ENCODE results near the gene SLC9C1.

Gene SLC9C1

GRCh38 chr3:112143689-112144088 lies 150.3 kb downstream of the SLC9C1 start:
- in situ Hi-C loops (cut with HindIII; ENCODE audit: low pct_unique_long_range_greater_than_20kb, low sequenced_read_pairs): no loop called here
- TF ChIP-seq JUND (IDR thresholded peaks at IDR 0.05; ENCODE audit: low read depth): no peak
- DNase-seq (ENCODE audit: low read depth in 1 of 2, low spot score in 1 of 2): no peak

- no peak for TF ChIP-seq JUND (IDR thresholded peaks at IDR 0.05; ENCODE audit: low read depth)
- in situ Hi-C loops (cut with HindIII; ENCODE audit: low pct_unique_long_range_greater_than_20kb, low sequenced_read_pairs): no loop called here
- no peak for DNase-seq (ENCODE audit: low read depth in 1 of 2, low spot score in 1 of 2)
Measured at GRCh38 chr3:112143251-112143650, 150.8 kb downstream of the SLC9C1 start.

GRCh38 chr3:112141293-112141692 lies 152.7 kb downstream of the SLC9C1 start:
- DNase-seq (ENCODE audit: low read depth in 1 of 2, low spot score in 1 of 2): no peak
- in situ Hi-C loops (cut with HindIII; ENCODE audit: low pct_unique_long_range_greater_than_20kb, low sequenced_read_pairs): no loop called here
- TF ChIP-seq JUND (IDR thresholded peaks at IDR 0.05; ENCODE audit: low read depth): no peak

GRCh38 chr3:112140584-112140983 lies 153.4 kb downstream of the SLC9C1 start:
- no peak for DNase-seq (ENCODE audit: low read depth in 1 of 2, low spot score in 1 of 2)
- in situ Hi-C loops (cut with HindIII; ENCODE audit: low pct_unique_long_range_greater_than_20kb, low sequenced_read_pairs): no loop called here
- no peak for TF ChIP-seq JUND (IDR thresholded peaks at IDR 0.05; ENCODE audit: low read depth)

- TF ChIP-seq JUND (IDR thresholded peaks at IDR 0.05; ENCODE audit: low read depth): no peak
- in situ Hi-C loops (cut with HindIII; ENCODE audit: low pct_unique_long_range_greater_than_20kb, low sequenced_read_pairs): no loop called here
- DNase-seq (ENCODE audit: low read depth in 1 of 2, low spot score in 1 of 2): no peak
Measured at GRCh38 chr3:112138219-112138969, 155.6 kb downstream of the SLC9C1 start.

DNA sequence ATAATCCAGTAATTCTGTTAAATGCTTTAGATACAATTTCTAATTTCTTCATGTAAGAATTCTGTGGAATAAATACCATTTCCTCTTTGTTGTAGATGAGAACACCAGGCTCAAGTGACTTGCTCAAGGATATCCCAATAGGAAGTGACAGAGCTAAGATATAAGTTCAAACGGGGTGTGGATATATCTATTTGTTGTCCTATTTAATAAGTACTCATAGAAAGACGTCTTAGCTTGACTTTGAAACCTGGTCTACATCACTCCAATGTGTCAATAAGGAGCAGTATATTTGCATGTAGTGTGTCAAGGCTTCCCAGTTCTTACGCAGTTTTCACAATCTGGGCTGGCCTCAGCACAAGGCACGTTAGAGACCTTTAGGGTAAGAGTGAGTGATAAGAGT lies 156.2 kb downstream of the SLC9C1 start:
- in situ Hi-C loops (cut with HindIII; ENCODE audit: low pct_unique_long_range_greater_than_20kb, low sequenced_read_pairs): no loop called here
- no peak for DNase-seq (ENCODE audit: low read depth in 1 of 2, low spot score in 1 of 2)
- TF ChIP-seq JUND (IDR thresholded peaks at IDR 0.05; ENCODE audit: low read depth): no peak

DNA sequence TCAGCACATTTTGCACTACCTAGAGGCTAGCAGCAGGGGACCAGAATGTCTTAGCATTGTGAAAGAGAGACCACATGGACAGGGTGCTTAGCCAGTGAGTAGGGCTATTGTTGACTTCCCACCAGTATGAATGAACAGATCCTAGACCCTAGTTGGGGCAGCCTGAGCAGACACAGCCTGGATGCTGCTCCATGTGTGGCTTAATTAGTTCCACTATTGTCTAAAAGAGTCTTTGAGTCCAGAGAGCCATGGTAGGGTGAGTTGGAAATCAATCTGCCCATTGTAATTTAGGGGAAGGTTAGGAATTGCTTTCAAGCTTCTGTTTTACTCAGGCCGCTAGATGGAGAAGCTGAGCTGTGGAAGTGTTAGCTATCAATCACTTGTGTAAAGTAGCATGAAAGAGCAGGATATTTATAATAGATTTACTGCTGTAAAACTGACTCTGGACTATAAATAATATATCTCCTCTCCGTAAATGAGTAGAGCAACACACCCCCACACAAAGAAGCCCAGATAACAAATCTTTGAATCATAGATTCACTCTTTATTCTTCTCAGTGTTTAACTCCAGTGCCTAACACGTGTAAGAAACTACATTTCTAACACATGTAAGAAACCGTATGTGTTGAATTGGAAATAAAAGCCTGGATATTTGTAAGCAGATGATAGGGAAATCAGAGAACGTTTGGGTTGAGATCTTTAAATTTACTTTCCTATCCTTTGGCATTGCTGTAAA lies 156.9 kb downstream of the SLC9C1 start:
- in situ Hi-C loops (cut with HindIII; ENCODE audit: low pct_unique_long_range_greater_than_20kb, low sequenced_read_pairs): no loop called here
- peak in 1 of 2 experiments; percentile 71 for DNase-seq (ENCODE audit: low read depth in 1 of 2, low spot score in 1 of 2)
- no peak for TF ChIP-seq JUND (IDR thresholded peaks at IDR 0.05; ENCODE audit: low read depth)

- DNase-seq (ENCODE audit: low read depth in 1 of 2, low spot score in 1 of 2): no peak
- TF ChIP-seq JUND (IDR thresholded peaks at IDR 0.05; ENCODE audit: low read depth): no peak
- in situ Hi-C loops (cut with HindIII; ENCODE audit: low pct_unique_long_range_greater_than_20kb, low sequenced_read_pairs): no loop called here
Measured at GRCh38 chr3:112136046-112136445, 158.0 kb downstream of the SLC9C1 start.

DNA sequence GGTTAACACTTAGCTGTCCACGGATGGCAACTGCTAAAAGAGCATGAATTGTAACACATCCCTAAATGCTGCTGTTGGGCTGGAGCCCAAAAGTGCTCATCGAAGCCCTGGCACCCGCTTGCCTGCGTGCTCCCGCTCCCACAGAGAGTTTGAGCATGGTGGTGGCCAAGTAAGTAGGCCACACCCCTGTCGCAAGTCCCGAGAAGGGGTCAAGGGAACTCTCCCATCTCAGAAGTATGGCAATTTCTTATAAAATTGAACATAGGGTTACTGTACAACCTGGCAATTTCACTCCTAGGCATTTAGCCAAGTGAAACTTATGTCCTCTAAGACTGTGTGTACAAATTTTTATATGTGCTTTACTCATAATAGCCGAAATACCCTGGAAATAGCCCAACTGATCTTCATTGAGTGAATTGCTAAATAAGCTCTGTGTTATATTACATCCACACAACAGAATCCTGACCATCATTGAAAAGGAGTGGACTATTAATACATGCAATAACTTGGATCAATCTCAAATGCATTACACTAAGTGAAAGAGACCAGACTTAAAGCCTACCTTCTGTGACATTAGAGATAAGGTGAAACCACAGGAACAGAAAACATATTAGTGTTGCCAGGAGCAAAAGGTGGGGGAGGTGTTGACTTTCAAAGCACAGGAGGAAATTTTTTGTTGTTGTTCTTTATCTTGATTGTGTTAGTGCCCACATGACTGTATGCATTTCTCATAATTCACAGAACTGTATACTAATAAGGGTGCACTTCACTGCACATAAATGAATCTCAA lies 159.5 kb downstream of the SLC9C1 start:
- in situ Hi-C loops (cut with HindIII; ENCODE audit: low pct_unique_long_range_greater_than_20kb, low sequenced_read_pairs): no loop called here
- no peak for TF ChIP-seq JUND (IDR thresholded peaks at IDR 0.05; ENCODE audit: low read depth)
- DNase-seq (ENCODE audit: low read depth in 1 of 2, low spot score in 1 of 2): no peak

DNA sequence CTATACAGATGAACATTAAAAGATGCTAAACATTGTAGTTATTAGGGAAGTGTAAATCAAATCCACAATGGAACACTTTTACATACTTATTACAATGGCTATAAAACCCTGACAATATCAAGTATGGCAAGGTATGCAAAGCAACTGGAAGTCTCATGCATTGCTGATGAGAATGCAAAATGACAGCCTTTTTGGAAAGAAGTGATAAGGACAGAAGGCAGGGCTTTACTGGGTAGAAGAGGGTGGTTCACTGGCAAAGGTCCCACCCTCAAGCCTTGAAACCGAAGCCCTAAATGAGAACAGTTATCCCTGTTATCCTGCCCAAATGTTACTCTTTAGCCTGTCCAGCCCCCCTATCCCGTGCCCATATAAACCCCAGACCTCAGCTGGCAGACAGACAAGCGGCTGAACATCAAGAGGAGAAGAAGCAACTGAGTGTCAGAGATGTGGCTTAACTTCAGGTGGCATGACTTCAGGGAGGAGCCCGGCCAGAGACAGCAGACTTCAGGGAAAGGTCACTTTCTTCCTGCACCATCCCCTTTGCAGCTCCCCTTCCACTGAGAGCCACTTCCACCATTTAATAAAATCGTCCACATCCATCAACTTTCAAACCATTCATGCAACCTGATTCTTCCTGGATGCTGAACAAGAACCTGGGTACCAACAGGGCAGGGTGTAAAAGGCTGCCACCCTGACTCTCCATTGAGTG lies 160.2 kb downstream of the SLC9C1 start:
- in situ Hi-C loops (cut with HindIII; ENCODE audit: low pct_unique_long_range_greater_than_20kb, low sequenced_read_pairs): no loop called here
- no peak for TF ChIP-seq JUND (IDR thresholded peaks at IDR 0.05; ENCODE audit: low read depth)
- DNase-seq (ENCODE audit: low read depth in 1 of 2, low spot score in 1 of 2): no peak

DNA sequence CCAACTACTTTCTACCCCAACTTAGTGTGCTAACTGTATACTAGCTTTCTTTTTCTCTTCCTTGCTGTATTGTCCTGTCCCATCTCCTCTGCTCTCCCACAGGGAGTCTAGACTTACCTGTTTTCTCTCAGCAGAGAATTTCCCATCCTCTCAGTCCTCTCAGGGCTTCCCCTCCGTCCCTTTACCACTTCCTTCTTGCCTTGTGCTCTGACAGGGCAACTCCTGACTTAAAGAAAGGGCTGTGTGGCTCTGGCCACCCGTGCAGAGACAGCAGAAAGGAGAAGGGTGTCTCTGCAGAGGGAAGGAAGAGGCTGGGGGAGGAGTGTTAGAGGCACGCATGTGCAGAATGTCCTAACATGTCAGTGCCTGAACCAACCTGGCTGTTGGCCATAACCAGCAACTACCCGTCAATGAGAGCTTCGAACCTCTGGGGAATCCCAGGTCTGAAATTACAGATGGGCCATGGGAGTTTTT lies 161.0 kb downstream of the SLC9C1 start, which contains the start of gene GCSAM:
Gene GCSAM, minus strand, starts transcription at position 274 of the 474 bp plus-strand sequence. Its CDS starts 128 bp downstream, at position 146.
- in situ Hi-C loops (cut with HindIII; ENCODE audit: low pct_unique_long_range_greater_than_20kb, low sequenced_read_pairs): no loop called here
- DNase-seq (ENCODE audit: low read depth in 1 of 2, low spot score in 1 of 2): no peak
- no peak for TF ChIP-seq JUND (IDR thresholded peaks at IDR 0.05; ENCODE audit: low read depth)

- TF ChIP-seq JUND (IDR thresholded peaks at IDR 0.05; ENCODE audit: low read depth): no peak
- in situ Hi-C loops (cut with HindIII; ENCODE audit: low pct_unique_long_range_greater_than_20kb, low sequenced_read_pairs): no loop called here
- DNase-seq (ENCODE audit: low read depth in 1 of 2, low spot score in 1 of 2): no peak
Measured at GRCh38 chr3:112132554-112132953, 161.5 kb downstream of the SLC9C1 start.

Measured in T47D (cell line).